ENCODE data around the gene CHCHD10. TPM values are rescaled to one million over a fixed set of nuclear protein-coding genes. Genes with fewer than 3 reads are reported as not detected.

CHCHD10 gene
- total RNA-seq, 1 experiment from 2014 or later = 178 TPM

GRCh38 chr22:23787910-23788309, 20.1 kb upstream of the CHCHD10 start:
- Histone ChIP-seq H3K36me3 (ENCODE audit: control insufficient read depth, insufficient read depth, low read length) (peaks cover 1% of the 10 kb centered on the region; the same call in 1 of the 2 replicates), H3K9me3 (no peaks in the 10 kb centered on the region), H3K4me3 (ENCODE audit: low read depth, low read length) (peak overlapping the region; percentile 94), H3K27me3 (replicated peaks; ENCODE audit: control insufficient read depth, insufficient read depth, low read length) (no peaks in the 10 kb centered on the region), H3K4me1 (peaks cover 12% of the 10 kb centered on the region)
- Mint-ChIP-seq H3K27ac (ENCODE audit: unreplicated experiment) (peak overlapping the region; percentile 36), H3K9me3 (ENCODE audit: unreplicated experiment) (no peaks in the 10 kb centered on the region), H3K36me3 (ENCODE audit: insufficient read depth, unreplicated experiment) (peaks cover 17% of the 10 kb centered on the region), H3K4me3 (ENCODE audit: unreplicated experiment) (peak overlapping the region; percentile 89), H3K27me3 (ENCODE audit: insufficient read depth, unreplicated experiment) (no peaks in the 10 kb centered on the region), H3K4me1 (ENCODE audit: low read depth, unreplicated experiment) (no peaks in the 10 kb centered on the region)
- TSS peak; percentile 56 for BruUV-seq (replicated peaks)
- TF ChIP-seq, protein P1, sequence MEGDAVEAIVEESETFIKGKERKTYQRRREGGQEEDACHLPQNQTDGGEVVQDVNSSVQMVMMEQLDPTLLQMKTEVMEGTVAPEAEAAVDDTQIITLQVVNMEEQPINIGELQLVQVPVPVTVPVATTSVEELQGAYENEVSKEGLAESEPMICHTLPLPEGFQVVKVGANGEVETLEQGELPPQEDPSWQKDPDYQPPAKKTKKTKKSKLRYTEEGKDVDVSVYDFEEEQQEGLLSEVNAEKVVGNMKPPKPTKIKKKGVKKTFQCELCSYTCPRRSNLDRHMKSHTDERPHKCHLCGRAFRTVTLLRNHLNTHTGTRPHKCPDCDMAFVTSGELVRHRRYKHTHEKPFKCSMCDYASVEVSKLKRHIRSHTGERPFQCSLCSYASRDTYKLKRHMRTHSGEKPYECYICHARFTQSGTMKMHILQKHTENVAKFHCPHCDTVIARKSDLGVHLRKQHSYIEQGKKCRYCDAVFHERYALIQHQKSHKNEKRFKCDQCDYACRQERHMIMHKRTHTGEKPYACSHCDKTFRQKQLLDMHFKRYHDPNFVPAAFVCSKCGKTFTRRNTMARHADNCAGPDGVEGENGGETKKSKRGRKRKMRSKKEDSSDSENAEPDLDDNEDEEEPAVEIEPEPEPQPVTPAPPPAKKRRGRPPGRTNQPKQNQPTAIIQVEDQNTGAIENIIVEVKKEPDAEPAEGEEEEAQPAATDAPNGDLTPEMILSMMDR (IDR thresholded peaks at IDR 0.05; ENCODE audit: insufficient read depth in 1 of 2, low read depth in 1 of 2, low read length in 1 of 2, severe bottlenecking in 1 of 2, unreplicated experiment in 1 of 2) = no peak
- POLR2A ChIA-PET = interaction anchor here (0.7 kb wide), 1 partner anchor 17 kb away, joined by 3 read pairs; no protein-coding TSS in a partner anchor
- DNase-seq = no peak
- intact Hi-C loops (cut with micrococcal nuclease; ENCODE audit: unreplicated experiment) = loop anchor here (1.0 to 2.0 kb wide), 2 partner anchors 15 to 20 kb away; partner anchors contain the start of gene MMP11
- CTCF ChIA-PET = interaction anchor here (0.5 to 1.2 kb wide), 3 partner anchors 17 to 69 kb away, joined by 3 to 4 read pairs (median 3); no protein-coding TSS in a partner anchor

- no TSS peak for BruUV-seq (replicated peaks)
- no peaks in the 10 kb centered on the region for H3K27me3 Mint-ChIP-seq (ENCODE audit: insufficient read depth, unreplicated experiment)
- no peaks in the 10 kb centered on the region for H3K27me3 ChIP-seq (replicated peaks; ENCODE audit: control insufficient read depth, insufficient read depth, low read length)
- H3K9me3 ChIP-seq = no peaks in the 10 kb centered on the region
- no peaks in the 10 kb centered on the region for H3K9me3 Mint-ChIP-seq (ENCODE audit: unreplicated experiment)
- peaks cover 12% of the 10 kb centered on the region for H3K4me1 ChIP-seq
- H3K36me3 Mint-ChIP-seq (ENCODE audit: insufficient read depth, unreplicated experiment) = peaks cover 14% of the 10 kb centered on the region
- H3K4me1 Mint-ChIP-seq (ENCODE audit: low read depth, unreplicated experiment) = no peaks in the 10 kb centered on the region
- H3K36me3 ChIP-seq (ENCODE audit: control insufficient read depth, insufficient read depth, low read length) = peaks cover 1% of the 10 kb centered on the region; the same call in 1 of the 2 replicates
- DNase-seq = no peak
- peak overlapping the region; percentile 94 for H3K4me3 ChIP-seq (ENCODE audit: low read depth, low read length)
- POLR2A ChIA-PET = interaction anchor here (0.7 to 0.8 kb wide), 2 partner anchors 12 to 17 kb away, joined by 3 read pairs; no protein-coding TSS in a partner anchor
- CTCF ChIA-PET = interaction anchor here (1.2 kb wide), 1 partner anchor 62 kb away, joined by 3 read pairs; no protein-coding TSS in a partner anchor
- intact Hi-C loops (cut with micrococcal nuclease; ENCODE audit: unreplicated experiment) = loop anchor here (1.0 to 2.0 kb wide), 2 partner anchors 15 to 19 kb away; partner anchors contain the start of gene MMP11
- TF ChIP-seq, protein P1 (IDR thresholded peaks at IDR 0.05; ENCODE audit: insufficient read depth in 1 of 2, low read depth in 1 of 2, low read length in 1 of 2, severe bottlenecking in 1 of 2, unreplicated experiment in 1 of 2) = no peak
- peak overlapping the region; percentile 89 for H3K4me3 Mint-ChIP-seq (ENCODE audit: unreplicated experiment)
- H3K27ac Mint-ChIP-seq (ENCODE audit: unreplicated experiment) = peak overlapping the region; percentile 36
Measured at GRCh38 chr22:23787600-23787896, 19.8 kb upstream of the CHCHD10 start.

DNA sequence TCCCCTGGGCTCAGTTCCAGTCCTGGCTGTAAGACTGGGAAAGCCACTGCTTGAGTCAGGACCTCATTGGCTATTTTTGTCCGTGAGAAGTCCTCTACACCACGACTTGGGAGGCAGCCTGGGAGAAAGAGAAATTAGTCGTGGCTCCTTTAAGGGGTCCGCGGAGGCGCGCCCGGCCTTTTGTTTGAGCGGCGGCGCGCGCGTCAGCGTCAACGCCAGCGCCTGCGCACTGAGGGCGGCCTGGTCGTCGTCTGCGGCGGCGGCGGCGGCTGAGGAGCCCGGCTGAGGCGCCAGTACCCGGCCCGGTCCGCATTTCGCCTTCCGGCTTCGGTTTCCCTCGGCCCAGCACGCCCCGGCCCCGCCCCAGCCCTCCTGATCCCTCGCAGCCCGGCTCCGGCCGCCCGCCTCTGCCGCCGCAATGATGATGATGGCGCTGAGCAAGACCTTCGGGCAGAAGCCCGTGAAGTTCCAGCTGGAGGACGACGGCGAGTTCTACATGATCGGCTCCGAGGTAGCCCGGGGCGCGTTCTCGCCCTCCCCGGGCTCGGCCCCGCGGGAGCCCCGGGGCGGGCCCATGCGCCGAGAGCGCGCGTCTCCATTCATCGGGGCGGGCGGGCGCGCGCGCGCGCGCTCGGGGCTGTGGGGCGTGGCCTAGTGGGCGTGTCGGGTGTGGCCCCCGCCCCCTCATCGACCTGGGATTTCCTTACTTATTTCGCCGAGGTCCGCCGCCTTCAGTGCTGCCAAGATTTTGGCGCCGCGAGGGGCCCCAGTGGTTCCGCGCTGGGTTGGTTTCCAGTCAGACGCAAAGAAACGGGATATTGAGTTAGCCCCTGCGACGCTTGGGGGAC, 19.2 kb upstream of the CHCHD10 start, which contains the start of gene SMARCB1:
SMARCB1 (plus strand) TSS at position 215 of the 848 bp plus-strand sequence; CDS start at position 419, 204 bp downstream.
- peaks cover 9% of the 10 kb centered on the region for H3K36me3 Mint-ChIP-seq (ENCODE audit: insufficient read depth, unreplicated experiment)
- intact Hi-C loops (cut with micrococcal nuclease; ENCODE audit: unreplicated experiment) = loop anchor here (1.0 to 2.0 kb wide), 2 partner anchors 14 to 19 kb away; partner anchors contain the start of gene MMP11
- DNase-seq = peak; percentile 84 to 91
- no peaks in the 10 kb centered on the region for H3K4me1 Mint-ChIP-seq (ENCODE audit: low read depth, unreplicated experiment)
- no peaks in the 10 kb centered on the region for H3K9me3 Mint-ChIP-seq (ENCODE audit: unreplicated experiment)
- Histone ChIP-seq H3K36me3 (ENCODE audit: control insufficient read depth, insufficient read depth, low read length) (no peaks in the 10 kb centered on the region; the same call in 1 of the 2 replicates), H3K4me1 (peaks cover 13% of the 10 kb centered on the region), H3K27me3 (replicated peaks; ENCODE audit: control insufficient read depth, insufficient read depth, low read length) (no peaks in the 10 kb centered on the region), H3K9me3 (no peaks in the 10 kb centered on the region), H3K4me3 (ENCODE audit: low read depth, low read length) (peak within 1 kb of the TSS; percentile 94)
- ChIA-PET POLR2A (interaction anchor here (0.7 to 0.8 kb wide), 2 partner anchors 12 to 16 kb away, joined by 3 read pairs; no protein-coding TSS in a partner anchor), CTCF (interaction anchor here (1.2 kb wide), 1 partner anchor 63 kb away, joined by 3 read pairs; no protein-coding TSS in a partner anchor)
- no TSS peak for BruUV-seq (replicated peaks)
- H3K4me3 Mint-ChIP-seq (ENCODE audit: unreplicated experiment) = peak within 1 kb of the TSS; percentile 89
- TF ChIP-seq, protein P1 (IDR thresholded peaks at IDR 0.05; ENCODE audit: insufficient read depth in 1 of 2, low read depth in 1 of 2, low read length in 1 of 2, severe bottlenecking in 1 of 2, unreplicated experiment in 1 of 2) = no peak
- peak within 1 kb of the TSS; percentile 36 for H3K27ac Mint-ChIP-seq (ENCODE audit: unreplicated experiment)
- no peaks in the 10 kb centered on the region for H3K27me3 Mint-ChIP-seq (ENCODE audit: insufficient read depth, unreplicated experiment)

Measured in Caco-2 (cell line).